Smooth muscle cell (in vitro differentiated cells): ENCODE measurements around the gene PSAT1. TPM values are rescaled to one million over a fixed set of nuclear protein-coding genes. Genes with fewer than 3 reads are reported as not detected.

Experiments used
- DNase-seq: peaks from one replicate; lab custom pipeline; 2025; ENCODE audit not compliant: unreplicated experiment; lab: John Stamatoyannopoulos, UW
- H2AFZ ChIP-seq: fragments of 200-600 bp; sonication (generic); 2 replicates; pipeline ENCODE4 v1.6.0; 2016; ENCODE audit warnings: antibody characterized with exemption, low read depth, mild to moderate bottlenecking
- H3F3A ChIP-seq: fragments of 200-600 bp; sonication (generic); 2 replicates; pipeline ENCODE4 v1.6.0; 2017; ENCODE audit warnings: antibody characterized with exemption, low read depth
- H3K27ac ChIP-seq: fragments of 200-600 bp; sonication (generic); 2 replicates; pipeline ENCODE4 v1.5.1; 2016; ENCODE audit warnings: low read depth, mild to moderate bottlenecking
- H3K27me3 ChIP-seq: fragments of 200-600 bp; sonication (generic); 2 replicates; pipeline ENCODE4 v1.6.1; 2016; ENCODE audit warnings: low read depth, mild to moderate bottlenecking
- H3K36me3 ChIP-seq: fragments of 200-600 bp; sonication (generic); 2 replicates; pipeline ENCODE4 v1.5.1; 2016; ENCODE audit warnings: low read depth
- H3K4me1 ChIP-seq: fragments of 200-600 bp; sonication (generic); 2 replicates; pipeline ENCODE4 v1.5.1; 2016; ENCODE audit warnings: low read depth
- H3K4me2 ChIP-seq: fragments of 200-600 bp; sonication (generic); 2 replicates; pipeline ENCODE4 v1.6.0; 2016; ENCODE audit warnings: mild to moderate bottlenecking
- H3K4me3 ChIP-seq: fragments of 200-600 bp; sonication (generic); 2 replicates; pipeline ENCODE4 v1.5.1; 2016; ENCODE audit warnings: mild to moderate bottlenecking
- H3K79me2 ChIP-seq: fragments of 200-600 bp; sonication (generic); 2 replicates; pipeline ENCODE4 v1.6.0; 2016; ENCODE audit warnings: low read depth, mild to moderate bottlenecking
- H3K9ac ChIP-seq: fragments of 200-600 bp; sonication (generic); 2 replicates; pipeline ENCODE4 v1.6.0; 2016; ENCODE audit warnings: low read depth
- H3K9me3 ChIP-seq: fragments of 200-600 bp; sonication (generic); replicated peaks from 2 replicates; pipeline ENCODE4 v1.5.1; 2016; ENCODE audit warnings: low read depth
- H4K20me1 ChIP-seq: fragments of 200-600 bp; sonication (generic); 2 replicates; pipeline ENCODE4 v1.6.0; 2016; ENCODE audit warnings: low read depth
- WGBS: methylation state at CpG from one replicate; pipeline ENCODE4 v1.1.7; 2016; ENCODE audit warnings: low lambda C conversion rate; 5-methylcytosine and 5-hydroxymethylcytosine counted together
- polyA plus RNA-seq: library from polyadenylated mRNA; unstranded; fragments of >200 nt; fragmentation: Nextera tagmentation; extraction: Ambion mirVana; gene quantifications from 2 replicates; pipeline ENCODE4 v1.2.1, GENCODE V29; 2016
- total RNA-seq: library from RNA; depleted of rRNA; stranded (reverse); fragments of >200 nt; gene quantifications from 2 replicates; pipeline ENCODE4 v1.2.3, GENCODE V29; 2014
- TF ChIP-seq, protein P1 (sequence below): fragments of 200-600 bp; sonication (generic); IDR thresholded peaks from 2 replicates; pipeline ENCODE4 v1.5.1; 2017; ENCODE audit warnings: borderline replicate concordance, mild to moderate bottlenecking, antibody characterized with exemption; ENCODE audit not compliant: insufficient read depth, poor library complexity, severe bottlenecking

Gene PSAT1
- total RNA-seq (70.6 and 94.5 TPM in 2 replicates), polyA plus RNA-seq (76.4 and 85.1 TPM in 2 replicates)

DNA sequence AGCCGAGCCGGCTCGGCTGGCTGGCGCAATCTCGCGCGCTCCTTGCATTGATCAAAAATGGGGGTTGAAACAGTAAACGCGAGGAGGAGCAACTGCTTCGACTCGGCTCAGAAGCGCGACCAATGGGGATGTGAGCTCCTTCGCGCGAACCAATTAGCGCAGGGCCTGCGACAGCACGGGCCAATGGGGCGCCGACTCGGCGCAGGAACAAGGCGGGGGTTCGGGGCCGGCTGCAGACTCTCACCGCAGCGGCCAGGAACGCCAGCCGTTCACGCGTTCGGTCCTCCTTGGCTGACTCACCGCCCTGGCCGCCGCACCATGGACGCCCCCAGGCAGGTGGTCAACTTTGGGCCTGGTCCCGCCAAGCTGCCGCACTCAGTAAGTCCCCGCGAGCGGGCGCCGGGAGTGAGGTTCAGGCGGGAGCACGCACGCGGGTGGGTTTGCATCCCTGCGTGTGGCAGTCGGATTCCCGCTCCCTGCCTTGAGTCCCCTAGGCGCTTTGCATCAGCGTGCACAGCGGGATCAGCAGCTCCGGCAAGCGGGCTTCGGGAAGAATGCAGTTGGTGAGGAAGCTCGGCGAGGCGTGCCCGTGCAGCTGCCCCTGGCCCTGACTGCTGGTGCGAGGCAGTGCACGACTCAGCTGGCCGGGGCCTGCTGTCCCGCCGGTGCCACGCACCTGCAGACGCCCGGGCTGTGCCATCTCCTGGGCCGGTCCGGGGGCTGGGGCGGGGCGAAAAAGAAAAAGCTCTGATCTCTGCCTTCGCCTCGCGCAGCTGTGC is at the start of gene PSAT1:
Gene PSAT1 (plus strand): TSS at position 233 of the 779 bp plus-strand sequence. CDS start 86 bp downstream, at position 319.
- Histone ChIP-seq H3K9me3 (no peaks in the 10 kb centered on the region), H3K4me2 (peak within 1 kb of the TSS; percentile 91), H3K9ac (peak within 1 kb of the TSS; percentile 71), H3K79me2 (peaks cover 49% of the 10 kb centered on the region), H4K20me1 (no peaks in the 10 kb centered on the region), H3K4me1 (peaks cover 13% of the 10 kb centered on the region), H3K36me3 (no peaks in the 10 kb centered on the region), H3K27me3 (no peaks in the 10 kb centered on the region), H3F3A (peaks cover 7% of the 10 kb centered on the region), H3K27ac (peak within 1 kb of the TSS; percentile 63), H2AFZ (peak within 1 kb of the TSS; percentile 83), H3K4me3 (peak within 1 kb of the TSS; percentile 75)
- TF ChIP-seq, protein P1, sequence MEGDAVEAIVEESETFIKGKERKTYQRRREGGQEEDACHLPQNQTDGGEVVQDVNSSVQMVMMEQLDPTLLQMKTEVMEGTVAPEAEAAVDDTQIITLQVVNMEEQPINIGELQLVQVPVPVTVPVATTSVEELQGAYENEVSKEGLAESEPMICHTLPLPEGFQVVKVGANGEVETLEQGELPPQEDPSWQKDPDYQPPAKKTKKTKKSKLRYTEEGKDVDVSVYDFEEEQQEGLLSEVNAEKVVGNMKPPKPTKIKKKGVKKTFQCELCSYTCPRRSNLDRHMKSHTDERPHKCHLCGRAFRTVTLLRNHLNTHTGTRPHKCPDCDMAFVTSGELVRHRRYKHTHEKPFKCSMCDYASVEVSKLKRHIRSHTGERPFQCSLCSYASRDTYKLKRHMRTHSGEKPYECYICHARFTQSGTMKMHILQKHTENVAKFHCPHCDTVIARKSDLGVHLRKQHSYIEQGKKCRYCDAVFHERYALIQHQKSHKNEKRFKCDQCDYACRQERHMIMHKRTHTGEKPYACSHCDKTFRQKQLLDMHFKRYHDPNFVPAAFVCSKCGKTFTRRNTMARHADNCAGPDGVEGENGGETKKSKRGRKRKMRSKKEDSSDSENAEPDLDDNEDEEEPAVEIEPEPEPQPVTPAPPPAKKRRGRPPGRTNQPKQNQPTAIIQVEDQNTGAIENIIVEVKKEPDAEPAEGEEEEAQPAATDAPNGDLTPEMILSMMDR = no peak
- DNase-seq = peak; percentile 57
- WGBS = 2% methylated on average over 76 of the region's 76 CpGs

DNA sequence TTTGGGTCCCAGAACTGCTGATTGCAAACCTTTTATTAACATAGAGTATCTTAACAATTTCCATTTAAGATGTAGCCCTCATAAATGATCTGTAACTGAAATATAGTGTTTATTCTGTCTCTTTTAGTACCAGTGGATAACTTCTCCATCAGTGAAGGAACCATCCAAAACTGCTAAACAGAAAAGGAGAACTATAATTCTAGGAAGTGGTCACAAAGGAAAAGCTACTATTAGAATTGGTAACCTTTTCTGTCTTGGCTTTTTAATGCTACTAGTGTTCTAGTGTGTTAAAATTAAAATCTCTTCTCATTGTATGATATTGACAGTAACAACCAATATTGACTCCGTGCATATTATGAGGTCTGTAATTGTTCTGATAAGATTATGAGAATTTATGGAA is 48.3 kb upstream of the PSAT1 start:
- H3K4me1 ChIP-seq = no peaks in the 10 kb centered on the region
- no peaks in the 10 kb centered on the region for H3K79me2 ChIP-seq
- no peak overlapping the region for H2AFZ ChIP-seq
- TF ChIP-seq, protein P1 = no peak
- peaks cover 3% of the 10 kb centered on the region for H3K36me3 ChIP-seq
- H3K27ac ChIP-seq = no peak overlapping the region
- WGBS = 97% methylated on average over 1 of the region's 1 CpG
- no peak overlapping the region for H3K4me3 ChIP-seq
- H3K9ac ChIP-seq = no peak overlapping the region
- no peaks in the 10 kb centered on the region for H3K27me3 ChIP-seq
- no peaks in the 10 kb centered on the region for H3F3A ChIP-seq
- no peak for DNase-seq
- H3K4me2 ChIP-seq = no peak overlapping the region
- H4K20me1 ChIP-seq = no peaks in the 10 kb centered on the region
- H3K9me3 ChIP-seq = no peaks in the 10 kb centered on the region

DNA sequence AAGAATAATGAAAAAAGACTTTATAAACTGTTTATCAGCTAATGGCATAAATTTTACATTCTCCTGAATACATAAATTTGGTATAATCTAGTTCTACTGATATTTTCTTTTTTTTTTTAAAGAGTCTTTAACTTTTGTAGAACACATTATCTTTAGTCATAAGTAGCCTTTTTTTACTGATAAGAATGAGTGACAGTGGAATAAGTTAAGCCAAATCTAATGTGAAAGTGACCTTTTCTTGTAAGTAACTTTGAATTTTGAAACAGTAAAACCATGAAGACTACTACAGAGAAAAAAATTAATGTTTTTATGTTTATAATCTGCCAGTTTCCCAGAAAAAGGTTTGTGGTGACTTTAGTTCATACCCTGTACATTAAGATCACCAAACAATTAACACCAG is 47.4 kb upstream of the PSAT1 start:
- TF ChIP-seq, protein P1 = no peak
- H3K4me2 ChIP-seq = no peak overlapping the region
- H3K4me1 ChIP-seq = no peaks in the 10 kb centered on the region
- no peaks in the 10 kb centered on the region for H3K27me3 ChIP-seq
- H3K27ac ChIP-seq = no peak overlapping the region
- DNase-seq = no peak
- H3K9ac ChIP-seq = no peak overlapping the region
- no peak overlapping the region for H3K4me3 ChIP-seq
- H4K20me1 ChIP-seq = no peaks in the 10 kb centered on the region
- peaks cover 6% of the 10 kb centered on the region for H3K36me3 ChIP-seq
- no peaks in the 10 kb centered on the region for H3K79me2 ChIP-seq
- no peak overlapping the region for H2AFZ ChIP-seq
- H3K9me3 ChIP-seq = no peaks in the 10 kb centered on the region
- H3F3A ChIP-seq = no peaks in the 10 kb centered on the region

DNA sequence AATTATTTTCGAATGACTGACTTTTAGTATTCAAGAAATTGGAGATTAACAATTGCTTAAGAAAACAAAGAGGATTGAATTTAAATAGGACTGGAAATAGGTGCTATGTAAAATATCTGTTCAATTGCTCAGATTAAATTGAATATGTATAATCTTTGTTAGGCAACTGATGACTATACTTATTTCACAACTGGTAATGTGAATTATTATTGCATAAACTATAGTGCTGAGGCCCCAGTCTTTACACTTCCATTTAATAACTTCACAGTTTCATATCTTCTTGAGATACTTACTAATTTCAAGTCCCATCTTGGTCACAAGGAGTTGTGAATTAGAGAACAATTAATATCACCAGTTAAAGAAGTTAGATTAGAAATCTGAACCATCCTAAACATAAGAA is 44.3 kb upstream of the PSAT1 start:
- Histone ChIP-seq H3K4me1 (no peaks in the 10 kb centered on the region), H3K4me2 (no peak overlapping the region), H3K36me3 (peaks cover 9% of the 10 kb centered on the region), H3K9me3 (no peaks in the 10 kb centered on the region), H3K4me3 (no peak overlapping the region), H3K79me2 (no peaks in the 10 kb centered on the region), H3F3A (no peaks in the 10 kb centered on the region), H3K27ac (no peak overlapping the region), H4K20me1 (no peaks in the 10 kb centered on the region), H3K9ac (no peak overlapping the region), H3K27me3 (no peaks in the 10 kb centered on the region), H2AFZ (no peak overlapping the region)
- TF ChIP-seq, protein P1 = no peak
- 98% methylated on average over 1 of the region's 1 CpG for WGBS
- DNase-seq = no peak
